A673 (cell line): Measurements from ENCODE around the gene STXBP5. TPM values are rescaled to one million over a fixed set of nuclear protein-coding genes. Genes with fewer than 3 reads are reported as not detected.

Experiments used
- BruUV-seq: library from RNA; stranded (reverse); fragments of 400-500 nt; replicated peaks from 2 replicates; lab custom pipeline; 2021; lab: Mats Ljungman, UMichigan
- CTCF ChIA-PET: fragments of 300-600 bp; sonication (Branson Sonifier 250); formaldehyde crosslinking; loops from one replicate; lab custom pipeline; 2022; ENCODE audit warnings: antibody characterized with exemption; lab: Charles Lee
- POLR2A ChIA-PET: fragments of 300-600 bp; sonication (Branson Sonifier 250); formaldehyde crosslinking; loops from one replicate; lab custom pipeline; 2022; ENCODE audit warnings: antibody characterized with exemption; ENCODE audit not compliant: low non-redundant PET; lab: Charles Lee
- DNase-seq: peaks from one replicate; pipeline ENCODE4 v3.0.0-alpha.2; 2015; ENCODE audit warnings: low spot score
- H3K27ac ChIP-seq: fragments of 200-600 bp; sonication (generic); 2 replicates; pipeline ENCODE4 v1.5.1; 2016; ENCODE audit warnings: mixed run types, low read depth, mild to moderate bottlenecking, mixed read lengths, antibody characterized with exemption, low read length; ENCODE audit not compliant: poor library complexity, severe bottlenecking
- H3K27me3 ChIP-seq: fragments of 200-600 bp; sonication (generic); replicated peaks from 2 replicates; pipeline ENCODE4 v1.6.1; 2017; ENCODE audit warnings: mixed run types, low read depth, mild to moderate bottlenecking, mixed read lengths, antibody characterized with exemption, low read length; ENCODE audit not compliant: insufficient read depth, poor library complexity
- H3K36me3 ChIP-seq: fragments of 200-600 bp; sonication (generic); 2 replicates; pipeline ENCODE4 v1.6.1; 2016; ENCODE audit warnings: mixed run types, mild to moderate bottlenecking, mixed read lengths, antibody characterized with exemption, low read length; ENCODE audit not compliant: insufficient read depth, poor library complexity, severe bottlenecking
- H3K4me1 ChIP-seq: fragments of 200-600 bp; sonication (generic); 2 replicates; pipeline ENCODE4 v1.6.1; 2017; ENCODE audit warnings: mixed run types, mild to moderate bottlenecking, mixed read lengths, antibody characterized with exemption, low read length; ENCODE audit not compliant: insufficient read depth, poor library complexity, severe bottlenecking
- H3K4me3 ChIP-seq: fragments of 200-600 bp; sonication (generic); 2 replicates; pipeline ENCODE4 v1.5.1; 2016; ENCODE audit warnings: low read depth, mixed run types, mild to moderate bottlenecking, mixed read lengths, low read length; ENCODE audit not compliant: poor library complexity, severe bottlenecking
- H3K9me3 ChIP-seq: fragments of 200-600 bp; sonication (generic); 2 replicates; pipeline ENCODE4 v1.6.1; 2016; ENCODE audit warnings: mixed run types, low read depth, mild to moderate bottlenecking, mixed read lengths, antibody characterized with exemption, low read length; ENCODE audit not compliant: poor library complexity, severe bottlenecking
- EZH2 ChIP-seq: fragments of 200-600 bp; sonication (generic); IDR thresholded peaks from 2 replicates; pipeline ENCODE4 v1.6.1; 2017; ENCODE audit warnings: borderline replicate concordance, low read depth, mild to moderate bottlenecking, mixed read lengths, antibody characterized with exemption, low read length; ENCODE audit not compliant: poor library complexity, severe bottlenecking
- intact Hi-C: fragments of 100-400 bp; cut with micrococcal nuclease; formaldehyde crosslinking; loops from one replicate; pipeline ENCODE4 v1.10.0; 2022; ENCODE audit not compliant: unreplicated experiment
- total RNA-seq: library from RNA; stranded (reverse); gene quantifications from 2 replicates; pipeline ENCODE4 v1.2.3, GENCODE V29; 2021
- TF ChIP-seq, protein P1 (sequence below): fragments of 300-800, 200-600 bp; sonication (generic); conservative IDR thresholded peaks from 2 replicates; pipeline ENCODE4 v1.5.1; 2017; ENCODE audit warnings: low read depth, mild to moderate bottlenecking, antibody characterized with exemption, low read length, moderate library complexity, mixed read lengths

The STXBP5 gene
- total RNA-seq, 1 experiment from 2014 or later: 14.5 TPM

DNA sequence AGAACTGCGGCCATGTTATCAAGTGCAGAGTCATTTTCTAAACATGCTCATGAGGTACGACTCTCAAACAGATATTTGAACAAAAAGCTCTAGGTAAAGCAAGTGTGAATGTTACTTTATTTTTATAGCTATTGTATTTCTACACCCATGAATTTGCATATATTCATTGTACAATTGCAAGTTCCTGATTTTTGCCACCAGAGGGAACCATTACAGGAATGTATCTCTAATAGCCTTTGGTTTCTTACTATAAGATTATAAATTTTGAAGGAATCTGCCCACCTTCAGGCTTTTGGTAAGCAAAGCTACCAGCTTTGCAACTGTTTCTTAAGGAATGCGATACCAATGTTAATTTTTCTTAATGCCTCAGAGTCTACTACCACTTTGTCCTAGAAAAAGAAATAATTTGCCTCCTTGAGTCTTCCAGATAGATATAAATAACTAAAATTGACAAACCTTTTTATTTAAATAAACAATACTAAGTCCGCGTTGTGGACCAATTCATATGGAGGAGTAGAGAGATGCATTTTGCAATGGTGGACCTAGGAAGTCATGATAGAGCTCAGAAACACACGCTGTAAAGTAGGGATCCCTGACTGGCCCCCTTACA is 178.8 kb downstream of the STXBP5 start:
- POLR2A ChIA-PET: no interaction called here

GRCh38 chr6:147384029-147384428 is 179.8 kb downstream of the STXBP5 start:
- Histone ChIP-seq H3K27me3 (no peaks in the 10 kb centered on the region), H3K4me3 (no peak overlapping the region), H3K9me3 (peaks cover 6% of the 10 kb centered on the region), H3K27ac (no peak overlapping the region), H3K36me3 (no peaks in the 10 kb centered on the region), H3K4me1 (no peaks in the 10 kb centered on the region)
- no TSS peak for BruUV-seq
- DNase-seq: no peak
- TF ChIP-seq, protein P1, sequence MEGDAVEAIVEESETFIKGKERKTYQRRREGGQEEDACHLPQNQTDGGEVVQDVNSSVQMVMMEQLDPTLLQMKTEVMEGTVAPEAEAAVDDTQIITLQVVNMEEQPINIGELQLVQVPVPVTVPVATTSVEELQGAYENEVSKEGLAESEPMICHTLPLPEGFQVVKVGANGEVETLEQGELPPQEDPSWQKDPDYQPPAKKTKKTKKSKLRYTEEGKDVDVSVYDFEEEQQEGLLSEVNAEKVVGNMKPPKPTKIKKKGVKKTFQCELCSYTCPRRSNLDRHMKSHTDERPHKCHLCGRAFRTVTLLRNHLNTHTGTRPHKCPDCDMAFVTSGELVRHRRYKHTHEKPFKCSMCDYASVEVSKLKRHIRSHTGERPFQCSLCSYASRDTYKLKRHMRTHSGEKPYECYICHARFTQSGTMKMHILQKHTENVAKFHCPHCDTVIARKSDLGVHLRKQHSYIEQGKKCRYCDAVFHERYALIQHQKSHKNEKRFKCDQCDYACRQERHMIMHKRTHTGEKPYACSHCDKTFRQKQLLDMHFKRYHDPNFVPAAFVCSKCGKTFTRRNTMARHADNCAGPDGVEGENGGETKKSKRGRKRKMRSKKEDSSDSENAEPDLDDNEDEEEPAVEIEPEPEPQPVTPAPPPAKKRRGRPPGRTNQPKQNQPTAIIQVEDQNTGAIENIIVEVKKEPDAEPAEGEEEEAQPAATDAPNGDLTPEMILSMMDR: no peak
- no peak for TF ChIP-seq EZH2
- ChIA-PET POLR2A (no interaction called here), CTCF (interaction anchor here (1.7 kb wide), 1 partner anchor 796 kb away, joined by 5 read pairs; no protein-coding TSS in a partner anchor)
- intact Hi-C loops: loop anchor here (10.0 kb wide), 1 partner anchor 529 kb away; no protein-coding TSS in a partner anchor

More for the DNA sequence above, 178.8 kb downstream of the STXBP5 start:
- intact Hi-C loops: loop anchor here (10.0 kb wide), 1 partner anchor 528 kb away; no protein-coding TSS in a partner anchor
- Histone ChIP-seq H3K36me3 (no peaks in the 10 kb centered on the region), H3K27me3 (no peaks in the 10 kb centered on the region), H3K9me3 (peaks cover 6% of the 10 kb centered on the region), H3K4me1 (no peaks in the 10 kb centered on the region), H3K27ac (no peak overlapping the region), H3K4me3 (no peak overlapping the region)
- CTCF ChIA-PET: interaction anchor here (0.6 to 1.7 kb wide), 3 partner anchors 481 to 1144 kb away, joined by 3 to 7 read pairs (median 5); no protein-coding TSS in a partner anchor
- TF ChIP-seq EZH2: no peak
- TF ChIP-seq, protein P1: peak; percentile 77
- peak; percentile 65 for DNase-seq
- BruUV-seq: no TSS peak

DNA sequence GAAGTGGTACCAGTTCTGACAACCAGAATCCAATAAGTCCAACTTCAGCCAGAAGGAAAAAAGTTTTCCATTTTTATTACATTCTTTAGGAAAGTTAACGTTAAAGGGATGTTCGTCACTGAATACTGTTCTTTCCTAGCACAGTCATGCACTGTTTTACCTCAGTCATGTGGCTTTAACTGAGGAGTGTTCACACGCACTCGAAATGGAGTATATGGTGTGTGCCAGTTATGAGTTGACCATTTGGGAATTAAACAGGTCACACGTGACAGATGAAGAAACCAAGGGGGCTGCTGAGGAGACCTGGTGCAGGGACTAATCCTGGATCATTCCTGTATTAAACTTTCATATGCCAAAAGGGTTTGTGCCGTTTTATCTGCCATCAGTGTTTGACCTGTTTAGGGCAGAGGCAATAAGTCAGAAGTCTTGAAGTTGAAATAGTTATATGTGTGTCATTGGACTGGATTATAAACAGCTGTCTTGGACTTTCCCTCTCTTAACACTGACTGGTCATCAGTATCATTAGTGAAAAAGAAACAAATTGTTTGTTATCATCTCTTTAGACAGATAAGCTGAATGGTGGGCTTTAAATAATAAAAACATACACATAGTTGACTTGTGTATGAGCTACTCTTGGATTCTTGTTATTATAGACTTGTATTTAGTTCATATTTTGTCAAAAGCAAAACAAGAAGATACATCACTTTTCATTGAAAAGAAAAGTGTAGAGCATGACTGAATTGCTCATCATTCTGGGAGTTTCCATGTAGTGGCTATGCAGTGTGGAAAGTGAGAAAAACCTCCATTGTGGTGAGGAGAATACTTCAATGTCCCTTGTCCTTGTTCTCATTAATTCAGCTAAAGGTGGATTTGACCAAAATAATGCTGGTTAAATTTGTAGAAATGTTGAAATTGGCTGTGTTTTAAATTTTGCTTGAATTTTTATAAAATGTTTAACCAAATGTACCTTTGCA is 180.8 kb downstream of the STXBP5 start:
- CTCF ChIA-PET: no interaction called here
- H3K36me3 ChIP-seq: no peaks in the 10 kb centered on the region
- POLR2A ChIA-PET: no interaction called here
- no peak overlapping the region for H3K27ac ChIP-seq
- no peaks in the 10 kb centered on the region for H3K4me1 ChIP-seq
- BruUV-seq: no TSS peak
- H3K27me3 ChIP-seq: no peaks in the 10 kb centered on the region
- DNase-seq: no peak
- intact Hi-C loops: loop anchor here (10.0 kb wide), 1 partner anchor 530 kb away; no protein-coding TSS in a partner anchor
- H3K9me3 ChIP-seq: peaks cover 5% of the 10 kb centered on the region
- no peak for TF ChIP-seq EZH2
- TF ChIP-seq, protein P1: no peak
- H3K4me3 ChIP-seq: no peak overlapping the region
